HG03571 (cell line): ENCODE data around the gene DBNDD2.

Experiments used
- ATAC-seq: cut with Tn5 transposase; IDR thresholded peaks from one replicate; pipeline ENCODE4 v1.9.1; 2021; ENCODE audit not compliant: unreplicated experiment

DBNDD2 gene

GRCh38 chr20:45407783-45408645 is at the start of gene DBNDD2:
Gene DBNDD2, plus strand, starts transcription at chr20:45408289. Its CDS starts 179 bp downstream, at chr20:45408468.
- no peak for ATAC-seq

GRCh38 chr20:45359069-45359405 is 49.1 kb upstream of the DBNDD2 start:
- no peak for ATAC-seq

- ATAC-seq, result no peak
Observed at GRCh38 chr20:45359406-45360148, 48.5 kb upstream of the DBNDD2 start.

GRCh38 chr20:45361793-45362192 is 46.3 kb upstream of the DBNDD2 start:
- no peak for ATAC-seq

- peak; percentile 76 for ATAC-seq
Observed at GRCh38 chr20:45362804-45363610, 45.1 kb upstream of the DBNDD2 start, which contains the start of gene SYS1. Gene SYS1, plus strand, starts transcription at chr20:45363156. Its CDS starts 376 bp downstream, at chr20:45363532.

- peak; percentile 6 for ATAC-seq
Observed at GRCh38 chr20:45363611-45364492, 44.2 kb upstream of the DBNDD2 start.

- no peak for ATAC-seq
Observed at GRCh38 chr20:45365444-45365970, 42.6 kb upstream of the DBNDD2 start.

- ATAC-seq, result no peak
Observed at GRCh38 chr20:45366192-45366591, 41.9 kb upstream of the DBNDD2 start.

- no peak for ATAC-seq
Observed at GRCh38 chr20:45366631-45367030, 41.5 kb upstream of the DBNDD2 start.

- no peak for ATAC-seq
Observed at GRCh38 chr20:45367126-45367525, 41.0 kb upstream of the DBNDD2 start.

- ATAC-seq, result peak; percentile 79
Observed at GRCh38 chr20:45368221-45368980, 39.7 kb upstream of the DBNDD2 start.

- no peak for ATAC-seq
Observed at GRCh38 chr20:45370571-45371160, 37.4 kb upstream of the DBNDD2 start.

GRCh38 chr20:45372241-45372640 is 35.8 kb upstream of the DBNDD2 start:
- no peak for ATAC-seq

- ATAC-seq, result no peak
Observed at GRCh38 chr20:45372646-45373352, 35.3 kb upstream of the DBNDD2 start.

- ATAC-seq, result peak; percentile 60
Observed at GRCh38 chr20:45373353-45374100, 34.6 kb upstream of the DBNDD2 start.

GRCh38 chr20:45374101-45374467 is 34.0 kb upstream of the DBNDD2 start:
- ATAC-seq, result no peak

GRCh38 chr20:45374966-45375365 is 33.1 kb upstream of the DBNDD2 start:
- ATAC-seq, result no peak

- ATAC-seq, result no peak
Observed at GRCh38 chr20:45377269-45377668, 30.8 kb upstream of the DBNDD2 start.
